ENCODE measurements around the gene ADAMTS7.
"Not testable (repeated sequence)": the region's sequence is repeated elsewhere in the genome, so short reads cannot be mapped to it uniquely, and the experiment has no call there.

The ADAMTS7 gene

GRCh38 chr15:78767331-78767951, 43.8 kb downstream of the ADAMTS7 start:
- no peaks in the 10 kb centered on the region for H3K36me3 ChIP-seq (ENCODE audit: control insufficient read depth in 2 of 2, insufficient read depth in 2 of 2, low read length in 2 of 2)
- H3K4me3 ChIP-seq (ENCODE audit: low read length in 2 of 2): no peak overlapping the region
- H3K9ac ChIP-seq (ENCODE audit: low read depth in 1 of 2, low read length in 2 of 2): no peak overlapping the region
- H3K27ac ChIP-seq (ENCODE audit: low read depth in 2 of 2, low read length in 2 of 2): no peak overlapping the region
- no peaks in the 10 kb centered on the region for H3K9me3 ChIP-seq (ENCODE audit: control insufficient read depth in 2 of 2, low read length in 2 of 2)
- no peaks in the 10 kb centered on the region for H3K27me3 ChIP-seq (ENCODE audit: control insufficient read depth in 2 of 2, insufficient read depth in 2 of 2, low read length in 2 of 2)
- H3K4me1 ChIP-seq (ENCODE audit: control insufficient read depth in 2 of 2, insufficient read depth in 2 of 2, low read length in 2 of 2): no peaks in the 10 kb centered on the region

GRCh38 chr15:78766641-78767071, 44.6 kb downstream of the ADAMTS7 start:
- H3K4me3 ChIP-seq (ENCODE audit: low read length in 2 of 2): not testable (repeated sequence)

GRCh38 chr15:78766041-78766440, 45.2 kb downstream of the ADAMTS7 start:
- no peak overlapping the region for H3K4me3 ChIP-seq (ENCODE audit: low read length in 2 of 2)

More at GRCh38 chr15:78766641-78767071, 44.6 kb downstream of the ADAMTS7 start:
- H3K36me3 ChIP-seq (ENCODE audit: control insufficient read depth in 2 of 2, insufficient read depth in 2 of 2, low read length in 2 of 2); H3K9ac ChIP-seq (ENCODE audit: low read depth in 1 of 2, low read length in 2 of 2); H3K27ac ChIP-seq (ENCODE audit: low read depth in 2 of 2, low read length in 2 of 2); H3K27me3 ChIP-seq (ENCODE audit: control insufficient read depth in 2 of 2, insufficient read depth in 2 of 2, low read length in 2 of 2); H3K4me1 ChIP-seq (ENCODE audit: control insufficient read depth in 2 of 2, insufficient read depth in 2 of 2, low read length in 2 of 2); H3K9me3 ChIP-seq (ENCODE audit: control insufficient read depth in 2 of 2, low read length in 2 of 2): not testable (repeated sequence)

GRCh38 chr15:78765154-78765860, 46.0 kb downstream of the ADAMTS7 start:
- not testable (repeated sequence) for H3K4me1 ChIP-seq (ENCODE audit: control insufficient read depth in 2 of 2, insufficient read depth in 2 of 2, low read length in 2 of 2); H3K4me3 ChIP-seq (ENCODE audit: low read length in 2 of 2); H3K27ac ChIP-seq (ENCODE audit: low read depth in 2 of 2, low read length in 2 of 2); H3K9ac ChIP-seq (ENCODE audit: low read depth in 1 of 2, low read length in 2 of 2); H3K27me3 ChIP-seq (ENCODE audit: control insufficient read depth in 2 of 2, insufficient read depth in 2 of 2, low read length in 2 of 2); H3K9me3 ChIP-seq (ENCODE audit: control insufficient read depth in 2 of 2, low read length in 2 of 2); H3K36me3 ChIP-seq (ENCODE audit: control insufficient read depth in 2 of 2, insufficient read depth in 2 of 2, low read length in 2 of 2)

More at GRCh38 chr15:78766041-78766440, 45.2 kb downstream of the ADAMTS7 start:
- Histone ChIP-seq H3K27ac (ENCODE audit: low read depth in 2 of 2, low read length in 2 of 2) (no peak overlapping the region), H3K9ac (ENCODE audit: low read depth in 1 of 2, low read length in 2 of 2) (no peak overlapping the region), H3K36me3 (ENCODE audit: control insufficient read depth in 2 of 2, insufficient read depth in 2 of 2, low read length in 2 of 2) (no peaks in the 10 kb centered on the region), H3K27me3 (ENCODE audit: control insufficient read depth in 2 of 2, insufficient read depth in 2 of 2, low read length in 2 of 2) (no peaks in the 10 kb centered on the region), H3K9me3 (ENCODE audit: control insufficient read depth in 2 of 2, low read length in 2 of 2) (no peaks in the 10 kb centered on the region), H3K4me1 (ENCODE audit: control insufficient read depth in 2 of 2, insufficient read depth in 2 of 2, low read length in 2 of 2) (no peaks in the 10 kb centered on the region)

GRCh38 chr15:78764340-78765153, 46.7 kb downstream of the ADAMTS7 start:
- not testable (repeated sequence) for H3K9ac ChIP-seq (ENCODE audit: low read depth in 1 of 2, low read length in 2 of 2); H3K9me3 ChIP-seq (ENCODE audit: control insufficient read depth in 2 of 2, low read length in 2 of 2); H3K27me3 ChIP-seq (ENCODE audit: control insufficient read depth in 2 of 2, insufficient read depth in 2 of 2, low read length in 2 of 2); H3K27ac ChIP-seq (ENCODE audit: low read depth in 2 of 2, low read length in 2 of 2); H3K4me1 ChIP-seq (ENCODE audit: control insufficient read depth in 2 of 2, insufficient read depth in 2 of 2, low read length in 2 of 2); H3K4me3 ChIP-seq (ENCODE audit: low read length in 2 of 2); H3K36me3 ChIP-seq (ENCODE audit: control insufficient read depth in 2 of 2, insufficient read depth in 2 of 2, low read length in 2 of 2)

GRCh38 chr15:78763796-78764241, 47.4 kb downstream of the ADAMTS7 start:
- Histone ChIP-seq H3K4me3 (ENCODE audit: low read length in 2 of 2) (no peak overlapping the region), H3K27ac (ENCODE audit: low read depth in 2 of 2, low read length in 2 of 2) (no peak overlapping the region), H3K4me1 (ENCODE audit: control insufficient read depth in 2 of 2, insufficient read depth in 2 of 2, low read length in 2 of 2) (no peaks in the 10 kb centered on the region), H3K36me3 (ENCODE audit: control insufficient read depth in 2 of 2, insufficient read depth in 2 of 2, low read length in 2 of 2) (no peaks in the 10 kb centered on the region), H3K27me3 (ENCODE audit: control insufficient read depth in 2 of 2, insufficient read depth in 2 of 2, low read length in 2 of 2) (no peaks in the 10 kb centered on the region), H3K9ac (ENCODE audit: low read depth in 1 of 2, low read length in 2 of 2) (no peak overlapping the region), H3K9me3 (ENCODE audit: control insufficient read depth in 2 of 2, low read length in 2 of 2) (no peaks in the 10 kb centered on the region)

GRCh38 chr15:78762985-78763795, 48.1 kb downstream of the ADAMTS7 start:
- H3K4me3 ChIP-seq (ENCODE audit: low read length in 2 of 2): no peak overlapping the region
- no peak overlapping the region for H3K27ac ChIP-seq (ENCODE audit: low read depth in 2 of 2, low read length in 2 of 2)
- H3K9ac ChIP-seq (ENCODE audit: low read depth in 1 of 2, low read length in 2 of 2): no peak overlapping the region
- H3K4me1 ChIP-seq (ENCODE audit: control insufficient read depth in 2 of 2, insufficient read depth in 2 of 2, low read length in 2 of 2): no peaks in the 10 kb centered on the region
- no peaks in the 10 kb centered on the region for H3K9me3 ChIP-seq (ENCODE audit: control insufficient read depth in 2 of 2, low read length in 2 of 2)
- no peaks in the 10 kb centered on the region for H3K36me3 ChIP-seq (ENCODE audit: control insufficient read depth in 2 of 2, insufficient read depth in 2 of 2, low read length in 2 of 2)
- no peaks in the 10 kb centered on the region for H3K27me3 ChIP-seq (ENCODE audit: control insufficient read depth in 2 of 2, insufficient read depth in 2 of 2, low read length in 2 of 2)

GRCh38 chr15:78762386-78762961, 48.8 kb downstream of the ADAMTS7 start:
- not testable (repeated sequence) for H3K27me3 ChIP-seq (ENCODE audit: control insufficient read depth in 2 of 2, insufficient read depth in 2 of 2, low read length in 2 of 2); H3K4me1 ChIP-seq (ENCODE audit: control insufficient read depth in 2 of 2, insufficient read depth in 2 of 2, low read length in 2 of 2); H3K4me3 ChIP-seq (ENCODE audit: low read length in 2 of 2); H3K9me3 ChIP-seq (ENCODE audit: control insufficient read depth in 2 of 2, low read length in 2 of 2); H3K9ac ChIP-seq (ENCODE audit: low read depth in 1 of 2, low read length in 2 of 2); H3K27ac ChIP-seq (ENCODE audit: low read depth in 2 of 2, low read length in 2 of 2); H3K36me3 ChIP-seq (ENCODE audit: control insufficient read depth in 2 of 2, insufficient read depth in 2 of 2, low read length in 2 of 2)

GRCh38 chr15:78761891-78762385, 49.3 kb downstream of the ADAMTS7 start:
- H3K9me3 ChIP-seq (ENCODE audit: control insufficient read depth in 2 of 2, low read length in 2 of 2): no peaks in the 10 kb centered on the region
- H3K4me1 ChIP-seq (ENCODE audit: control insufficient read depth in 2 of 2, insufficient read depth in 2 of 2, low read length in 2 of 2): no peaks in the 10 kb centered on the region
- H3K36me3 ChIP-seq (ENCODE audit: control insufficient read depth in 2 of 2, insufficient read depth in 2 of 2, low read length in 2 of 2): no peaks in the 10 kb centered on the region
- no peaks in the 10 kb centered on the region for H3K27me3 ChIP-seq (ENCODE audit: control insufficient read depth in 2 of 2, insufficient read depth in 2 of 2, low read length in 2 of 2)
- no peak overlapping the region for H3K4me3 ChIP-seq (ENCODE audit: low read length in 2 of 2)
- H3K27ac ChIP-seq (ENCODE audit: low read depth in 2 of 2, low read length in 2 of 2): peak overlapping the region in 1 of 2 donors; percentile 38
- no peak overlapping the region for H3K9ac ChIP-seq (ENCODE audit: low read depth in 1 of 2, low read length in 2 of 2)

All from mucosa of rectum (tissue), 2 donors.